ENCODE measurements around the gene FNDC11.

Gene FNDC11

DNA sequence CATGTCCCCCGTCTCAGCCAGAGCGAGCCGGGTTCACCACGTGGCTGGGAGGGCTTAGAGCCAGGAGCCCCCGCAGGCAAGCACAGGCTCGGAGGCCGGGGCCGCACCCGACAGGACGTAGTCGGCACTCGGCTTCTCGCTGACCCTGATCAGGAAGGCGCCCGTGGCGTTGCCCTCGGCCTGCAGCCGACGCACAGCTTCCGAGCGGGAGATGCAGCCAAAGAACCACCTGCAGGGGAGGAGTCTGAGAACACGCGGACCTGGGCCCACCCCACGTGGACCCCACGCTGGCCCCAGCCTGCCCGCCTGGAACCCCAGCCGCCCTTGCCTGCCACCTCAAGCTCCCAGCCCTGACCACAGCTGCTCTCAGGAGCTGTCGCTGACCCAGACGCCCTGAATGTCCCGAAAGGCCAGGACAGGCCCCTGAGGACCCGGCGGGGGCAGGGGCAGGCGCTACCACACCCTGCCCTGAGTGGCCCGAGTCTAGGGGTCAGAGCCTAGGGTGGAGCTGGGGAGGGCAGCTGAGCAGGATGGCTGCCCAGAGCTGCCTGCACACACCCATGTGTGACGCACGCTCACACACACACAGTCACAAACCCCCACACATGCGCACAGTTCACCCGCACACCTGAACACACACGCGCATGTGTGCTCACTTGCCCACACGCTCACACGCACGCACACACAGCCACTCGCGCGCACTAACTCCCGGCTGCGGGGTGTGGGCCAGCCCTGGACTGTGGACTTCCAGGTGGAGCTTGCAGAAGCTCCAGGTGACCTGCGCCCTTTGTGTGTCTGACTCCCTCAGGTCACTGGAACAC is 18.9 kb upstream of the FNDC11 start:
- Histone ChIP-seq H3K27me3 (ENCODE audit: insufficient read depth, poor library complexity, severe bottlenecking) (peaks cover 14% of the 10 kb centered on the region), H3K27ac (replicated peaks) (no peak overlapping the region), H3K4me3 (replicated peaks; ENCODE audit: insufficient read depth, low read length) (no peak overlapping the region)
- TF ChIP-seq REST (IDR thresholded peaks at IDR 0.05; ENCODE audit: insufficient replicate concordance, low read depth) = no peak
- TF ChIP-seq POLR2AphosphoS5 (IDR thresholded peaks at IDR 0.05; ENCODE audit: low read depth) = no peak
- TF ChIP-seq CTCF (IDR thresholded peaks at IDR 0.05; ENCODE audit: insufficient read depth, low read length) = no peak
- TF ChIP-seq GABPA (IDR thresholded peaks at IDR 0.05; ENCODE audit: low read depth) = no peak
- no peak for TF ChIP-seq SPI1 (IDR thresholded peaks at IDR 0.05; ENCODE audit: borderline replicate concordance, low read depth)
- no peak for DNase-seq (ENCODE audit: low read depth in 1 of 2, low spot score in 1 of 2)

- Histone ChIP-seq H3K4me3 (replicated peaks; ENCODE audit: insufficient read depth, low read length) (no peak overlapping the region), H3K27ac (replicated peaks) (no peak overlapping the region), H3K27me3 (ENCODE audit: insufficient read depth, poor library complexity, severe bottlenecking) (peaks cover 22% of the 10 kb centered on the region)
- DNase-seq (ENCODE audit: low read depth in 1 of 2, low spot score in 1 of 2) = no peak
- TF ChIP-seq CTCF (IDR thresholded peaks at IDR 0.05; ENCODE audit: insufficient read depth, low read length) (no peak), REST (IDR thresholded peaks at IDR 0.05; ENCODE audit: insufficient replicate concordance, low read depth) (no peak)
Observed at GRCh38 chr20:63536241-63536977, 17.6 kb upstream of the FNDC11 start.

DNA sequence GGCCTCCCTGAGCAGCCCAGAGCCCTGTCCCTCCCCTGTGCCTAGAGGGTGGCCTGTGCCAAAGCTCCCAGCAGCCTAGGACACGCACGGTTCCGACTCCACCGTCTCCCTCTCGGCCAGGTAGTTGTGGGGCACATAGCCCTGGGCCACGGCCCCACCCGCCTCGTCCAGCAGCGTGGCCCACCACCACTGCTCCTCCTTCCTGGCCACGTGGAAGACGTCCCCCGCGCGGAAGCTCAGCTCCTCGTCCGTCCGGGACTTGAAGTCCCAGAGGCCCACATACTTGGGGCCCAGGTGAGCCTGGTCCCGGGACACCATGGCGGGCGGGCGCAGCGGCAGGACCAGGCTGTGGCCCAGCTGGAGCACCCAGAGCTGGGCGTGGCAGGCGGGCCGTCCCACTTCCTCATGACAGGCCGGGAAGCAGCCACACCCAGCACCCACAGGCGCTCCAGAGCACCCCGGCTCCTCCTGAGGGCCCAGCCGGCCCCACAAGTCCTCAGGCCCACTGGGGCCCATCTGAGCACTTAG is 16.9 kb upstream of the FNDC11 start, which contains the start of gene PTK6:
TSS of gene PTK6 (minus strand) at position 380 of the 528 bp plus-strand sequence. CDS start at position 318, 62 bp downstream.
- TF ChIP-seq CTCF (IDR thresholded peaks at IDR 0.05; ENCODE audit: insufficient read depth, low read length) = no peak
- peak; percentile 85 for TF ChIP-seq SPI1 (IDR thresholded peaks at IDR 0.05; ENCODE audit: borderline replicate concordance, low read depth)
- no peak for TF ChIP-seq REST (IDR thresholded peaks at IDR 0.05; ENCODE audit: insufficient replicate concordance, low read depth)
- peak; percentile 50 to 77 for DNase-seq (ENCODE audit: low read depth in 1 of 2, low spot score in 1 of 2)
- peaks cover 23% of the 10 kb centered on the region for H3K27me3 ChIP-seq (ENCODE audit: insufficient read depth, poor library complexity, severe bottlenecking)
- peak within 1 kb of the TSS; percentile 61 for H3K27ac ChIP-seq (replicated peaks)
- peak within 1 kb of the TSS; percentile 42 for H3K4me3 ChIP-seq (replicated peaks; ENCODE audit: insufficient read depth, low read length)
